HepG2 (cell line): ENCODE results near the gene PYCR2. TPM values are rescaled to one million over a fixed set of nuclear protein-coding genes. Genes with fewer than 3 reads are reported as not detected.

ENCODE experiments used
- ATAC-seq: fragments of 200-7000 bp; cut with Tn5 transposase; 3 replicates; pipeline ENCODE4 v1.9.1; 2020; ENCODE audit warnings: mild to moderate bottlenecking, moderate library complexity
- BruUV-seq: library from RNA; stranded (reverse); fragments of 400-500 nt; replicated peaks from 2 replicates; lab custom pipeline; 2021; lab: Mats Ljungman, UMichigan
- CTCF ChIA-PET: fragments of 300-600 bp; formaldehyde crosslinking; extraction: SDS; loops from one replicate; lab custom pipeline; 2021; ENCODE audit warnings: low total read pairs, inconsistent platforms, low intra/inter-chr PET ratio; lab: Yijun Ruan, JAX
- POLR2A ChIA-PET: fragments of 350-600 bp; sonication (Branson Sonifier 250); formaldehyde crosslinking; loops from one replicate; lab custom pipeline; 2020; ENCODE audit warnings: antibody characterized with exemption, inconsistent platforms; lab: Yijun Ruan, JAX
- DNase-seq: peaks from one replicate; pipeline ENCODE4 v3.0.0-alpha.2; 2015; ENCODE audit warnings: low spot score
- FAIRE-seq: peaks from 3 replicates; lab custom pipeline; 2011; peaks lifted over from hg19 to GRCh38; lab: Jason Lieb, UNC
- H2AFZ ChIP-seq: one replicate; pipeline ENCODE4 v1.6.1; 2011; ENCODE audit warnings: low read length, inconsistent platforms
- H3K27ac ChIP-seq: fragments of 300-600 bp; 3 replicates; pipeline ENCODE4 v1.8.0; 2011; ENCODE audit warnings: mixed run types, mild to moderate bottlenecking, mixed read lengths, low read length, inconsistent platforms; ENCODE audit not compliant: insufficient read depth; ENCODE audit errors: extremely low read length
- H3K27me3 ChIP-seq, 2 experiments: fragments of 200-600 bp in 1 of 2; 2 replicates in 1 of 2; 3 replicates in 1 of 2; pipeline versions ENCODE4 v1.6.0 to v1.8.0; 2011; ENCODE audit warnings: low read length in 2 of 2, mild to moderate bottlenecking in 2 of 2, moderate library complexity in 2 of 2, inconsistent platforms in 1 of 2; ENCODE audit not compliant: insufficient read depth in 2 of 2, control insufficient read depth in 1 of 2
- H3K36me3 ChIP-seq, 2 experiments: fragments of 200-600 bp in 1 of 2; replicated peaks in 1 of 2; 2 replicates in 1 of 2; 3 replicates in 1 of 2; pipeline versions ENCODE4 v1.5.1 to v1.8.0; 2011; ENCODE audit warnings: low read length in 2 of 2, inconsistent platforms in 1 of 2; ENCODE audit not compliant: insufficient read depth in 2 of 2, control insufficient read depth in 1 of 2
- H3K4me1 ChIP-seq: 2 replicates; pipeline ENCODE4 v1.5.1; 2012; ENCODE audit warnings: low read length, inconsistent platforms; ENCODE audit not compliant: insufficient read depth
- H3K4me2 ChIP-seq: 2 replicates; pipeline ENCODE4 v1.6.0; 2011; ENCODE audit warnings: low read depth, low read length, inconsistent platforms
- H3K4me3 ChIP-seq, 3 experiments: fragments of 200-600 bp in 1 of 3; sonication (generic), shearing (Covaris generic) in 1 of 3; replicated peaks in 1 of 3; 2 replicates each; pipeline ENCODE4 v1.5.1; 2011 to 2016; ENCODE audit warnings: low read length in 3 of 3, inconsistent platforms in 2 of 3, low read depth in 2 of 3, mild to moderate bottlenecking in 2 of 3, control low read depth in 1 of 3, mixed read lengths in 1 of 3; ENCODE audit not compliant: insufficient read depth in 1 of 3
- H3K79me2 ChIP-seq: one replicate; pipeline ENCODE4 v1.6.1; 2011; ENCODE audit warnings: low read length, inconsistent platforms; ENCODE audit not compliant: insufficient read depth
- H3K9ac ChIP-seq: 2 replicates; pipeline ENCODE4 v1.6.0; 2011; ENCODE audit warnings: mild to moderate bottlenecking, low read depth, low read length, inconsistent platforms; ENCODE audit not compliant: insufficient read depth
- H3K9me3 ChIP-seq: 2 replicates; pipeline ENCODE4 v1.5.1; 2012; ENCODE audit warnings: mild to moderate bottlenecking, low read length
- H4K20me1 ChIP-seq: 2 replicates; pipeline ENCODE4 v1.6.0; 2011; ENCODE audit warnings: inconsistent platforms, mild to moderate bottlenecking, low read length, moderate library complexity; ENCODE audit not compliant: insufficient read depth
- FOXM1 ChIP-seq: sonication (generic); formaldehyde crosslinking; IDR thresholded peaks from 2 replicates; pipeline ENCODE4 v1.5.0; 2020; ENCODE audit warnings: missing genetic modification reagents
- KAT2B ChIP-seq: fragments of 150-350 bp; IDR thresholded peaks from 2 replicates; pipeline ENCODE4 v1.6.1; 2014; ENCODE audit warnings: low read depth, low read length, borderline replicate concordance
- ZNF550 ChIP-seq: sonication (generic); formaldehyde crosslinking; IDR thresholded peaks from 2 replicates; pipeline ENCODE4 v1.4.0; 2020; ENCODE audit warnings: mild to moderate bottlenecking, missing genetic modification reagents, borderline replicate concordance
- ZNF672 ChIP-seq: sonication (generic); formaldehyde crosslinking; IDR thresholded peaks from 2 replicates; pipeline ENCODE4 v1.8.1; 2022; ENCODE audit warnings: missing genetic modification reagents
- ZNF773 ChIP-seq: sonication (generic); formaldehyde crosslinking; IDR thresholded peaks from 2 replicates; pipeline ENCODE4 v1.4.0; 2020; ENCODE audit warnings: missing genetic modification reagents, borderline replicate concordance
- WGBS: methylation state at CpG from one replicate; pipeline ENCODE4 v1.1.6; 2017; ENCODE audit warnings: low lambda C conversion rate; 5-methylcytosine and 5-hydroxymethylcytosine counted together
- in situ Hi-C: cut with HindIII; loops from 2 replicates; pipeline ENCODE4 v1.10.0; 2017; ENCODE audit warnings: low pct_unique_long_range_greater_than_20kb; ENCODE audit not compliant: extremely low pct_ligation_motif_present
- intact Hi-C: fragments of 100-400 bp; cut with micrococcal nuclease; formaldehyde crosslinking; loops from one replicate; pipeline ENCODE4 v1.10.0; 2022; ENCODE audit not compliant: unreplicated experiment
- polyA plus RNA-seq, 8 experiments: library from polyadenylated mRNA; depleted of rRNA in 3 of 8; stranded (reverse) in 7 of 8; unstranded in 1 of 8; fragments of >200 nt; fragmentation: Illumina TruSeq in 4 of 8; extraction: Trizol in 4 of 8; gene quantifications; 2 replicates each; pipeline versions ENCODE4 v1.2.1 to v1.2.3, GENCODE V29; 2011 to 2016; ENCODE audit warnings: low read depth in 4 of 8, missing spikeins in 1 of 8, mixed read lengths in 1 of 8; ENCODE audit not compliant: insufficient read depth in 1 of 8
- total RNA-seq, 5 experiments: library from RNA; depleted of rRNA; stranded (reverse); fragments of >200 nt; fragmentation: Illumina TruSeq; extraction: Trizol; gene quantifications; 2 replicates each; pipeline ENCODE4 v1.2.3, GENCODE V29; 2016; ENCODE audit warnings: low read depth in 1 of 5
- TF ChIP-seq, protein P1 (sequence below): sonication (generic); formaldehyde crosslinking; IDR thresholded peaks from 2 replicates; pipeline ENCODE4 v1.4.0; 2020; ENCODE audit warnings: missing genetic modification reagents, borderline replicate concordance
- TF ChIP-seq, protein P2 (sequence below): sonication (generic); formaldehyde crosslinking; IDR thresholded peaks from 2 replicates; pipeline ENCODE4 v1.4.0; 2020; ENCODE audit warnings: mild to moderate bottlenecking, missing genetic modification reagents

PYCR2 gene
- total and polyA plus RNA-seq, 2 of the 13 experiments (the other 11 are each of a cell fraction or from before 2014, with no cell fraction given), result 47.2 to 47.8 TPM

GRCh38 chr1:225881959-225882693 lies 41.9 kb downstream of the PYCR2 start, which contains the start of gene TMEM63A:
TSS of gene TMEM63A (minus strand) at chr1:225882380. CDS start at chr1:225877580, 4,800 bp downstream.
- BruUV-seq, result no TSS peak
- Histone ChIP-seq H3K4me1 (peaks cover 73% of the 10 kb centered on the region), H3K4me2 (peak within 1 kb of the TSS; percentile 100), H3K36me3 (peaks cover 0 to 4% of the 10 kb centered on the region in 2 experiments; a peak in 2 of 5 replicates), H4K20me1 (peaks cover 19% of the 10 kb centered on the region), H3K4me3 (peak within 1 kb of the TSS; percentile 91 to 98 (median 93)), H3K27ac (peak within 1 kb of the TSS; percentile 80), H2AFZ (peak within 1 kb of the TSS; percentile 50), H3K79me2 (peaks cover 37% of the 10 kb centered on the region), H3K27me3 (no peaks in the 10 kb centered on the region; a peak in 1 of 5 replicates), H3K9ac (peak within 1 kb of the TSS; percentile 88), H3K9me3 (no peaks in the 10 kb centered on the region)
- ChIA-PET CTCF (no interaction called here), POLR2A (interaction anchor here (0.6 to 4.6 kb wide), 13 partner anchors 8 to 229 kb away, joined by 3 to 42 read pairs (median 7); partner anchors contain the start of genes ENAH, EPHX1, H3-3A and LEFTY1)
- 0% methylated on average over 21 of the region's 64 CpGs for WGBS
- in situ Hi-C loops, result no loop called here
- ATAC-seq (peak; percentile 79), FAIRE-seq (no peak), DNase-seq (peak; percentile 82)
- intact Hi-C loops, result loop anchor here (2.0 to 10.0 kb wide), 3 partner anchors 40 to 93 kb away; partner anchors contain the start of gene PYCR2
- TF ChIP-seq ZNF550 (CRISPR knock-in tag), result no peak
- TF ChIP-seq ZNF672, result no peak
- no peak for TF ChIP-seq KAT2B
- TF ChIP-seq, protein P1, sequence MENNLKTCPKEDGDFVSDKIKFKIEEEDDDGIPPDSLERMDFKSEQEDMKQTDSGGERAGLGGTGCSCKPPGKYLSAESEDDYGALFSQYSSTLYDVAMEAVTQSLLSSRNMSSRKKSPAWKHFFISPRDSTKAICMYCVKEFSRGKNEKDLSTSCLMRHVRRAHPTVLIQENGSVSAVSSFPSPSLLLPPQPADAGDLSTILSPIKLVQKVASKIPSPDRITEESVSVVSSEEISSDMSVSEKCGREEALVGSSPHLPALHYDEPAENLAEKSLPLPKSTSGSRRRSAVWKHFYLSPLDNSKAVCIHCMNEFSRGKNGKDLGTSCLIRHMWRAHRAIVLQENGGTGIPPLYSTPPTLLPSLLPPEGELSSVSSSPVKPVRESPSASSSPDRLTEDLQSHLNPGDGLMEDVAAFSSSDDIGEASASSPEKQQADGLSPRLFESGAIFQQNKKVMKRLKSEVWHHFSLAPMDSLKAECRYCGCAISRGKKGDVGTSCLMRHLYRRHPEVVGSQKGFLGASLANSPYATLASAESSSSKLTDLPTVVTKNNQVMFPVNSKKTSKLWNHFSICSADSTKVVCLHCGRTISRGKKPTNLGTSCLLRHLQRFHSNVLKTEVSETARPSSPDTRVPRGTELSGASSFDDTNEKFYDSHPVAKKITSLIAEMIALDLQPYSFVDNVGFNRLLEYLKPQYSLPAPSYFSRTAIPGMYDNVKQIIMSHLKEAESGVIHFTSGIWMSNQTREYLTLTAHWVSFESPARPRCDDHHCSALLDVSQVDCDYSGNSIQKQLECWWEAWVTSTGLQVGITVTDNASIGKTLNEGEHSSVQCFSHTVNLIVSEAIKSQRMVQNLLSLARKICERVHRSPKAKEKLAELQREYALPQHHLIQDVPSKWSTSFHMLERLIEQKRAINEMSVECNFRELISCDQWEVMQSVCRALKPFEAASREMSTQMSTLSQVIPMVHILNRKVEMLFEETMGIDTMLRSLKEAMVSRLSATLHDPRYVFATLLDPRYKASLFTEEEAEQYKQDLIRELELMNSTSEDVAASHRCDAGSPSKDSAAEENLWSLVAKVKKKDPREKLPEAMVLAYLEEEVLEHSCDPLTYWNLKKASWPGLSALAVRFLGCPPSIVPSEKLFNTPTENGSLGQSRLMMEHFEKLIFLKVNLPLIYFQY (CRISPR knock-in tag), result peak; percentile 46; the same call in 1 of the 2 replicates
- no peak for TF ChIP-seq FOXM1 (CRISPR knock-in tag)
- TF ChIP-seq, protein P2, sequence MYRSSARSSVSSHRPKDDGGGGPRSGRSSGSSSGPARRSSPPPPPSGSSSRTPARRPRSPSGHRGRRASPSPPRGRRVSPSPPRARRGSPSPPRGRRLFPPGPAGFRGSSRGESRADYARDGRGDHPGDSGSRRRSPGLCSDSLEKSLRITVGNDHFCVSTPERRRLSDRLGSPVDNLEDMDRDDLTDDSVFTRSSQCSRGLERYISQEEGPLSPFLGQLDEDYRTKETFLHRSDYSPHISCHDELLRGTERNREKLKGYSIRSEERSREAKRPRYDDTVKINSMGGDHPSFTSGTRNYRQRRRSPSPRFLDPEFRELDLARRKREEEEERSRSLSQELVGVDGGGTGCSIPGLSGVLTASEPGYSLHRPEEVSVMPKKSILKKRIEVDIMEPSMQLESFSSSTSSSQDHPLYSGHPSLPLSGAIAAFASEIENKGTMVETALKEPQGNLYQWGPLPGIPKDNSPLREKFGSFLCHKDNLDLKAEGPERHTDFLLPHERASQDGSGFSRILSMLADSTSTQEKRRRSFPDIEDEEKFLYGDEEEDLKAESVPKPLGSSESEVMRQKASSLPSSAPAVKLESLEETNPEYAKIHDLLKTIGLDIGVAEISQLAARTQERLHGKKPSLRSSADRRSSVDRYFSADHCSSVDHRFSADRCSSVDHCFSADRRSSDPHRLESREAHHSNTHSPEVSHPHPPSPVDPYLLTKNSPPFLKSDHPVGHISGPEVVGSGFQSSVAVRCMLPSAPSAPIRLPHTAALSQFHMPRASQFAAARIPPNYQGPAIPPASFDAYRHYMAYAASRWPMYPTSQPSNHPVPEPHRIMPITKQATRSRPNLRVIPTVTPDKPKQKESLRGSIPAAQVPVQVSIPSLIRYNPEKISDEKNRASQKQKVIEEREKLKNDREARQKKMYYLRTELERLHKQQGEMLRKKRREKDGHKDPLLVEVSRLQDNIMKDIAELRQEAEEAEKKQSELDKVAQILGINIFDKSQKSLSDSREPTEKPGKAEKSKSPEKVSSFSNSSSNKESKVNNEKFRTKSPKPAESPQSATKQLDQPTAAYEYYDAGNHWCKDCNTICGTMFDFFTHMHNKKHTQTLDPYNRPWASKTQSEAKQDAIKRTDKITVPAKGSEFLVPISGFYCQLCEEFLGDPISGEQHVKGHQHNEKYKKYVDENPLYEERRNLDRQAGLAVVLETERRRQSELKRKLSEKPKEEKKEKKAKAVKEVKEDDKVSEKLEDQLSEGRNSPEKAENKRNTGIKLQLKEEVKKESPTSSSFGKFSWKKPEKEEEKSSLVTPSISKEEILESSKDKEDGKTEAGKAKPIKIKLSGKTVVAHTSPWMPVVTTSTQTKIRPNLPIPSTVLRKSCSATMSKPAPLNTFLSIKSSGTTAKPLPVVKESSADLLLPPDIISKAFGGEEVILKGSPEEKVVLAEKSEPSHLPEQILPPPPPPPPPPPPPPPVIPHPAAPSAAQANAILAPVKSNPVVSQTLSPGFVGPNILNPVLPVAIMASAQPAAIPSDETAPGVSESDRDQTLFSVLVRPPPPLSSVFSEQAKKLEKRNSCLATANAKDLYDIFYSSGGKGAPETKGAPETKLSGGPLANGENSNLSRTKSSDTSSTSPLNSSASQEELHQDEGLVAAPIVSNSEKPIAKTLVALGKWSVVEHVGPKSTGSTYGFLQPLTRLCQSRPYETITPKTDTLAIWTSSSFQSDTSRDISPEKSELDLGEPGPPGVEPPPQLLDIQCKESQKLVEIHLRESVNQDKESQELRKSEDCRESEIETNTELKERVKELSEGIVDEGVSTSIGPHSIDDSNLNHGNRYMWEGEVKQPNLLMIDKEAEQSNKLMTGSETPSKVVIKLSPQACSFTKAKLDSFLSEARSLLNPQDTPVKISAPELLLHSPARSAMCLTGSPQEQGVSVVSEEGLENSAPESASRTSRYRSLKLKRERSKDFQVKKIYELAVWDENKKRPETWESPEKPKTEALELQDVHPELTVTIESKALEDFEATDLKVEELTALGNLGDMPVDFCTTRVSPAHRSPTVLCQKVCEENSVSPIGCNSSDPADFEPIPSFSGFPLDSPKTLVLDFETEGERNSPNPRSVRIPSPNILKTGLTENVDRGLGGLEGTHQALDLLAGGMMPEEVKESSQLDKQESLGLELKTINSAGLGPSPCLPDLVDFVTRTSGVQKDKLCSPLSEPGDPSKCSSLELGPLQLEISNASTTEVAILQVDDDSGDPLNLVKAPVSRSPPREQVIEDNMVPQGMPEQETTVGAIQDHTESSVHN (CRISPR knock-in tag), result no peak
- TF ChIP-seq ZNF773 (CRISPR knock-in tag), result 0 out of 2 replicates have a peak, but pooled peaks have one; percentile 32
